ENCODE measurements around the gene CALCOCO1. TPM values are rescaled to one million over a fixed set of nuclear protein-coding genes. Genes with fewer than 3 reads are reported as not detected.

The CALCOCO1 gene
- total RNA-seq, 1 donor from 2014 or later, result 25.3 TPM

- Histone ChIP-seq H3K4me2 (peak overlapping the region; percentile 75), H3K79me2 (ENCODE audit: low read depth) (no peaks in the 10 kb centered on the region), H4K20me1 (ENCODE audit: low read depth) (no peaks in the 10 kb centered on the region), H3K27me3 (peaks cover 94% of the 10 kb centered on the region), H3K36me3 (no peaks in the 10 kb centered on the region), H3K27ac (no peak overlapping the region), H3K4me1 (peaks cover 62% of the 10 kb centered on the region), H2AFZ (replicated peaks) (no peak overlapping the region), H3F3A (ENCODE audit: low read depth) (peaks cover 18% of the 10 kb centered on the region), H3K9me3 (ENCODE audit: low read depth) (no peaks in the 10 kb centered on the region), H3K9ac (no peak overlapping the region), H3K4me3 (no peak overlapping the region)
- Mint-ChIP-seq H3K36me3 (no peaks in the 10 kb centered on the region), H3K4me1 (peaks cover 27% of the 10 kb centered on the region), H3K27ac (peak overlapping the region; percentile 86), H3K27me3 (ENCODE audit: insufficient read depth, low read depth) (peaks cover 19% of the 10 kb centered on the region), H3K4me3 (peak overlapping the region; percentile 57), H3K9me3 (no peaks in the 10 kb centered on the region)
- DNase-seq (ENCODE audit: low spot score), result no peak
- TF ChIP-seq CTCF (IDR thresholded peaks at IDR 0.05) (no peak), EZH2 (IDR thresholded peaks at IDR 0.05) (no peak), EZH2phosphoT487 (IDR thresholded peaks at IDR 0.05) (no peak)
Observed at GRCh38 chr12:53747095-53747494, 19.8 kb upstream of the CALCOCO1 start.

GRCh38 chr12:53746592-53747092 is 19.4 kb upstream of the CALCOCO1 start:
- Histone ChIP-seq H3F3A (ENCODE audit: low read depth) (peaks cover 13% of the 10 kb centered on the region), H3K36me3 (no peaks in the 10 kb centered on the region), H3K27me3 (peaks cover 94% of the 10 kb centered on the region), H3K4me3 (no peak overlapping the region), H2AFZ (replicated peaks) (no peak overlapping the region), H3K9ac (no peak overlapping the region), H3K9me3 (ENCODE audit: low read depth) (no peaks in the 10 kb centered on the region), H4K20me1 (ENCODE audit: low read depth) (no peaks in the 10 kb centered on the region), H3K4me2 (peak overlapping the region; percentile 75), H3K4me1 (peaks cover 60% of the 10 kb centered on the region), H3K27ac (no peak overlapping the region), H3K79me2 (ENCODE audit: low read depth) (no peaks in the 10 kb centered on the region)
- TF ChIP-seq CTCF (IDR thresholded peaks at IDR 0.05) (peak; percentile 100), EZH2phosphoT487 (IDR thresholded peaks at IDR 0.05) (no peak), EZH2 (IDR thresholded peaks at IDR 0.05) (peak; percentile 60)
- peak; percentile 96 for DNase-seq (ENCODE audit: low spot score)
- peak overlapping the region; percentile 86 for H3K27ac Mint-ChIP-seq
- peak overlapping the region; percentile 57 for H3K4me3 Mint-ChIP-seq
- peaks cover 22% of the 10 kb centered on the region for H3K27me3 Mint-ChIP-seq (ENCODE audit: insufficient read depth, low read depth)
- no peaks in the 10 kb centered on the region for H3K9me3 Mint-ChIP-seq
- H3K36me3 Mint-ChIP-seq, result no peaks in the 10 kb centered on the region
- H3K4me1 Mint-ChIP-seq, result peaks cover 27% of the 10 kb centered on the region

- DNase-seq (ENCODE audit: low spot score), result no peak
- H3K27me3 ChIP-seq, result peaks cover 94% of the 10 kb centered on the region
- TF ChIP-seq EZH2 (IDR thresholded peaks at IDR 0.05) (no peak), EZH2phosphoT487 (IDR thresholded peaks at IDR 0.05) (no peak), CTCF (IDR thresholded peaks at IDR 0.05) (no peak)
Observed at GRCh38 chr12:53744751-53745150, 17.5 kb upstream of the CALCOCO1 start.

More at GRCh38 chr12:53744751-53745150, 17.5 kb upstream of the CALCOCO1 start:
- Histone ChIP-seq H3K9me3 (ENCODE audit: low read depth) (no peaks in the 10 kb centered on the region), H3K4me3 (peak overlapping the region; percentile 22), H3K9ac (no peak overlapping the region), H3K79me2 (ENCODE audit: low read depth) (no peaks in the 10 kb centered on the region), H2AFZ (replicated peaks) (no peak overlapping the region), H3K27ac (no peak overlapping the region), H3K4me1 (peaks cover 48% of the 10 kb centered on the region), H4K20me1 (ENCODE audit: low read depth) (no peaks in the 10 kb centered on the region), H3K4me2 (peak overlapping the region; percentile 74), H3K36me3 (no peaks in the 10 kb centered on the region), H3F3A (ENCODE audit: low read depth) (peaks cover 20% of the 10 kb centered on the region)
- no peak overlapping the region for H3K4me3 Mint-ChIP-seq
- no peaks in the 10 kb centered on the region for H3K36me3 Mint-ChIP-seq
- H3K9me3 Mint-ChIP-seq, result no peaks in the 10 kb centered on the region
- peaks cover 26% of the 10 kb centered on the region for H3K27me3 Mint-ChIP-seq (ENCODE audit: insufficient read depth, low read depth)
- H3K4me1 Mint-ChIP-seq, result peaks cover 27% of the 10 kb centered on the region
- no peak overlapping the region for H3K27ac Mint-ChIP-seq
